RWPE1 (cell line): ENCODE data around the gene MFNG.

Experiments used
- CTCF ChIA-PET: fragments of 350-600 bp; sonication (Branson Sonifier 250); formaldehyde crosslinking; extraction: SDS; loops from one replicate; lab custom pipeline; 2021; lab: Yijun Ruan, JAX
- POLR2A ChIA-PET: fragments of 400-600 bp; formaldehyde crosslinking; extraction: SDS; loops from one replicate; lab custom pipeline; 2020; ENCODE audit warnings: antibody characterized with exemption; ENCODE audit not compliant: low non-redundant PET; lab: Yijun Ruan, JAX
- DNase-seq: peaks from one replicate; pipeline ENCODE4 v3.0.0; 2012; ENCODE audit warnings: low spot score
- H3K27ac ChIP-seq: fragments of 450-650 bp; 2 replicates; pipeline ENCODE4 v1.5.1; 2017
- CTCF ChIP-seq: fragments of 450-650 bp; conservative IDR thresholded peaks from 2 replicates; pipeline ENCODE4 v1.5.1; 2017; ENCODE audit warnings: low read depth, mild to moderate bottlenecking

Gene MFNG

GRCh38 chr22:37526376-37526775 is 40.2 kb upstream of the MFNG start:
- no peak for TF ChIP-seq CTCF
- ChIA-PET CTCF (no interaction called here), POLR2A (no interaction called here)
- DNase-seq, result no peak
- H3K27ac ChIP-seq, result peak overlapping the region; percentile 96

- TF ChIP-seq CTCF, result no peak
- no peak for DNase-seq
- ChIA-PET CTCF (no interaction called here), POLR2A (no interaction called here)
- H3K27ac ChIP-seq, result peak overlapping the region; percentile 96
These were observed 39.7 kb upstream of the MFNG start for GRCh38 chr22:37525746-37526350.

- ChIA-PET CTCF (no interaction called here), POLR2A (no interaction called here)
- TF ChIP-seq CTCF, result no peak
- H3K27ac ChIP-seq, result peak overlapping the region; percentile 96
- DNase-seq, result peak; percentile 85
These were observed 39.0 kb upstream of the MFNG start for GRCh38 chr22:37525073-37525745.

- no peak for TF ChIP-seq CTCF
- POLR2A ChIA-PET, result no interaction called here
- CTCF ChIA-PET, result interaction anchor here (1.0 kb wide), 1 partner anchor 45 kb away, joined by 4 read pairs; no protein-coding TSS in a partner anchor
- DNase-seq, result no peak
- peak overlapping the region; percentile 51; the same call in 1 of the 2 replicates for H3K27ac ChIP-seq
These were observed 36.3 kb upstream of the MFNG start for GRCh38 chr22:37522482-37522881.

GRCh38 chr22:37521236-37521739 is 35.1 kb upstream of the MFNG start:
- ChIA-PET POLR2A (no interaction called here), CTCF (no interaction called here)
- H3K27ac ChIP-seq, result peak overlapping the region; percentile 51
- no peak for DNase-seq
- no peak for TF ChIP-seq CTCF

- ChIA-PET CTCF (no interaction called here), POLR2A (no interaction called here)
These were observed 34.6 kb upstream of the MFNG start for GRCh38 chr22:37520776-37521191.

More at GRCh38 chr22:37520776-37521191, 34.6 kb upstream of the MFNG start:
- TF ChIP-seq CTCF, result no peak
- DNase-seq, result no peak
- peak overlapping the region; percentile 51 for H3K27ac ChIP-seq
